WTC11 (cell line): ENCODE measurements around the gene APLF.

Experiments used
- ATF1 ChIP-seq: sonication (generic); formaldehyde crosslinking; IDR thresholded peaks from 2 replicates; pipeline ENCODE4 v1.8.1; 2023; ENCODE audit warnings: mild to moderate bottlenecking, moderate library complexity, missing genetic modification reagents
- CBFB ChIP-seq: sonication (generic); formaldehyde crosslinking; IDR thresholded peaks from 2 replicates; pipeline ENCODE4 v1.8.1; 2022; ENCODE audit warnings: mild to moderate bottlenecking, low read depth, missing genetic modification reagents
- SMAD3 ChIP-seq: sonication (generic); formaldehyde crosslinking; IDR thresholded peaks from 2 replicates; pipeline ENCODE4 v1.8.0; 2022; ENCODE audit warnings: missing genetic modification reagents, mild to moderate bottlenecking, borderline replicate concordance
- TCF7 ChIP-seq: sonication (generic); formaldehyde crosslinking; IDR thresholded peaks from 2 replicates; pipeline ENCODE4 v1.8.0; 2022; ENCODE audit warnings: mild to moderate bottlenecking, low read depth, missing genetic modification reagents, moderate library complexity
- TEAD4 ChIP-seq: sonication (generic); formaldehyde crosslinking; IDR thresholded peaks from 2 replicates; pipeline ENCODE4 v1.8.0; 2022; ENCODE audit warnings: mild to moderate bottlenecking, missing genetic modification reagents
- ZNF219 ChIP-seq: sonication (generic); formaldehyde crosslinking; IDR thresholded peaks from 2 replicates; pipeline ENCODE4 v1.8.0; 2023; ENCODE audit warnings: missing genetic modification reagents, mild to moderate bottlenecking, borderline replicate concordance
- ZNF317 ChIP-seq: sonication (generic); formaldehyde crosslinking; IDR thresholded peaks from 2 replicates; pipeline ENCODE4 v1.8.1; 2023; ENCODE audit warnings: low read depth, mild to moderate bottlenecking, moderate library complexity, missing genetic modification reagents, borderline replicate concordance
- TF ChIP-seq, protein P1 (sequence below): fragments of 200-600 bp; IDR thresholded peaks from 2 replicates; pipeline ENCODE4 v1.8.0; 2022; ENCODE audit warnings: antibody characterized with exemption
- TF ChIP-seq, protein P2 (sequence below): sonication (generic); formaldehyde crosslinking; IDR thresholded peaks from 2 replicates; pipeline ENCODE4 v1.8.1; 2023; ENCODE audit warnings: mild to moderate bottlenecking, missing genetic modification reagents, moderate library complexity
- TF ChIP-seq, protein P3 (sequence below): sonication (generic); formaldehyde crosslinking; IDR thresholded peaks from 2 replicates; pipeline ENCODE4 v1.8.1; 2022; ENCODE audit warnings: low read depth, mild to moderate bottlenecking, moderate library complexity, missing genetic modification reagents, borderline replicate concordance
- TF ChIP-seq, protein P4 (sequence below): sonication (generic); formaldehyde crosslinking; IDR thresholded peaks from 2 replicates; pipeline ENCODE4 v1.8.0; 2023; ENCODE audit warnings: mild to moderate bottlenecking, missing genetic modification reagents

DNA sequence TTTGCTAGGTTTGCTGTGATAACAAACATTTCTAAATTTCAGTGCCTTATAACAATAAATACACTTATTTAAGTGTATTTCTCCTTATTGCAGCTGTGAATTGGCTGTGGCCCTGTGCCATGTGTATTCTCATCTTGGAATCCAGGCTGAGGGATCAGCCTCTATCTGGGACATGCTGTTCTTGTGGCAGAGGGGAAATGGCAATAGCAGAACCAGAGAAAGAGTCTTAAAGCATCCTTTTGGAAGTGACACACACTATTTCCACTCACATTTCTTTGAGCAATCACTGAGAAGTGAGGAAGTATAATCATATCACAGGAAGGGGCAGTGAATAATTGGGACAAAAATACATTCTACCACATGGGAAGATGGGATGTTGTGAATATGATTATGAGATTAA is 109.8 kb downstream of the APLF start:
- TF ChIP-seq, protein P1, sequence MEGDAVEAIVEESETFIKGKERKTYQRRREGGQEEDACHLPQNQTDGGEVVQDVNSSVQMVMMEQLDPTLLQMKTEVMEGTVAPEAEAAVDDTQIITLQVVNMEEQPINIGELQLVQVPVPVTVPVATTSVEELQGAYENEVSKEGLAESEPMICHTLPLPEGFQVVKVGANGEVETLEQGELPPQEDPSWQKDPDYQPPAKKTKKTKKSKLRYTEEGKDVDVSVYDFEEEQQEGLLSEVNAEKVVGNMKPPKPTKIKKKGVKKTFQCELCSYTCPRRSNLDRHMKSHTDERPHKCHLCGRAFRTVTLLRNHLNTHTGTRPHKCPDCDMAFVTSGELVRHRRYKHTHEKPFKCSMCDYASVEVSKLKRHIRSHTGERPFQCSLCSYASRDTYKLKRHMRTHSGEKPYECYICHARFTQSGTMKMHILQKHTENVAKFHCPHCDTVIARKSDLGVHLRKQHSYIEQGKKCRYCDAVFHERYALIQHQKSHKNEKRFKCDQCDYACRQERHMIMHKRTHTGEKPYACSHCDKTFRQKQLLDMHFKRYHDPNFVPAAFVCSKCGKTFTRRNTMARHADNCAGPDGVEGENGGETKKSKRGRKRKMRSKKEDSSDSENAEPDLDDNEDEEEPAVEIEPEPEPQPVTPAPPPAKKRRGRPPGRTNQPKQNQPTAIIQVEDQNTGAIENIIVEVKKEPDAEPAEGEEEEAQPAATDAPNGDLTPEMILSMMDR: no peak
- TF ChIP-seq ATF1 (CRISPR knock-in tag) (no peak), TEAD4 (CRISPR knock-in tag) (no peak), SMAD3 (CRISPR knock-in tag) (no peak), ZNF317 (CRISPR knock-in tag) (no peak), CBFB (CRISPR knock-in tag) (no peak), ZNF219 (CRISPR knock-in tag) (no peak), TCF7 (CRISPR knock-in tag) (no peak)
- TF ChIP-seq, protein P2, sequence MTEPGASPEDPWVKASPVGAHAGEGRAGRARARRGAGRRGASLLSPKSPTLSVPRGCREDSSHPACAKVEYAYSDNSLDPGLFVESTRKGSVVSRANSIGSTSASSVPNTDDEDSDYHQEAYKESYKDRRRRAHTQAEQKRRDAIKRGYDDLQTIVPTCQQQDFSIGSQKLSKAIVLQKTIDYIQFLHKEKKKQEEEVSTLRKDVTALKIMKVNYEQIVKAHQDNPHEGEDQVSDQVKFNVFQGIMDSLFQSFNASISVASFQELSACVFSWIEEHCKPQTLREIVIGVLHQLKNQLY (CRISPR knock-in tag): no peak
- TF ChIP-seq, protein P3, sequence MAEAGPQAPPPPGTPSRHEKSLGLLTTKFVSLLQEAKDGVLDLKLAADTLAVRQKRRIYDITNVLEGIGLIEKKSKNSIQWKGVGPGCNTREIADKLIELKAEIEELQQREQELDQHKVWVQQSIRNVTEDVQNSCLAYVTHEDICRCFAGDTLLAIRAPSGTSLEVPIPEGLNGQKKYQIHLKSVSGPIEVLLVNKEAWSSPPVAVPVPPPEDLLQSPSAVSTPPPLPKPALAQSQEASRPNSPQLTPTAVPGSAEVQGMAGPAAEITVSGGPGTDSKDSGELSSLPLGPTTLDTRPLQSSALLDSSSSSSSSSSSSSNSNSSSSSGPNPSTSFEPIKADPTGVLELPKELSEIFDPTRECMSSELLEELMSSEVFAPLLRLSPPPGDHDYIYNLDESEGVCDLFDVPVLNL (CRISPR knock-in tag): no peak
- TF ChIP-seq, protein P4, sequence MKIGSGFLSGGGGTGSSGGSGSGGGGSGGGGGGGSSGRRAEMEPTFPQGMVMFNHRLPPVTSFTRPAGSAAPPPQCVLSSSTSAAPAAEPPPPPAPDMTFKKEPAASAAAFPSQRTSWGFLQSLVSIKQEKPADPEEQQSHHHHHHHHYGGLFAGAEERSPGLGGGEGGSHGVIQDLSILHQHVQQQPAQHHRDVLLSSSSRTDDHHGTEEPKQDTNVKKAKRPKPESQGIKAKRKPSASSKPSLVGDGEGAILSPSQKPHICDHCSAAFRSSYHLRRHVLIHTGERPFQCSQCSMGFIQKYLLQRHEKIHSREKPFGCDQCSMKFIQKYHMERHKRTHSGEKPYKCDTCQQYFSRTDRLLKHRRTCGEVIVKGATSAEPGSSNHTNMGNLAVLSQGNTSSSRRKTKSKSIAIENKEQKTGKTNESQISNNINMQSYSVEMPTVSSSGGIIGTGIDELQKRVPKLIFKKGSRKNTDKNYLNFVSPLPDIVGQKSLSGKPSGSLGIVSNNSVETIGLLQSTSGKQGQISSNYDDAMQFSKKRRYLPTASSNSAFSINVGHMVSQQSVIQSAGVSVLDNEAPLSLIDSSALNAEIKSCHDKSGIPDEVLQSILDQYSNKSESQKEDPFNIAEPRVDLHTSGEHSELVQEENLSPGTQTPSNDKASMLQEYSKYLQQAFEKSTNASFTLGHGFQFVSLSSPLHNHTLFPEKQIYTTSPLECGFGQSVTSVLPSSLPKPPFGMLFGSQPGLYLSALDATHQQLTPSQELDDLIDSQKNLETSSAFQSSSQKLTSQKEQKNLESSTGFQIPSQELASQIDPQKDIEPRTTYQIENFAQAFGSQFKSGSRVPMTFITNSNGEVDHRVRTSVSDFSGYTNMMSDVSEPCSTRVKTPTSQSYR (CRISPR knock-in tag): no peak
